HG03103 (cell line): ENCODE measurements around the gene RYR3.

Source experiments
- ATAC-seq: cut with Tn5 transposase; IDR thresholded peaks from one replicate; pipeline ENCODE4 v1.9.1; 2021; ENCODE audit warnings: low read depth; ENCODE audit not compliant: unreplicated experiment

Gene RYR3

GRCh38 chr15:33443708-33444107, 132.9 kb downstream of the RYR3 start:
- no peak for ATAC-seq

- no peak for ATAC-seq
Observed at GRCh38 chr15:33445984-33446383, 135.2 kb downstream of the RYR3 start.

GRCh38 chr15:33448151-33448550, 137.4 kb downstream of the RYR3 start:
- no peak for ATAC-seq

- ATAC-seq: no peak
Observed at GRCh38 chr15:33448961-33449606, 138.3 kb downstream of the RYR3 start.

- no peak for ATAC-seq
Observed at GRCh38 chr15:33449810-33450209, 139.0 kb downstream of the RYR3 start.

- no peak for ATAC-seq
Observed at GRCh38 chr15:33451385-33451784, 140.6 kb downstream of the RYR3 start.

- no peak for ATAC-seq
Observed at GRCh38 chr15:33453761-33454160, 143.0 kb downstream of the RYR3 start.

GRCh38 chr15:33454346-33454745, 143.6 kb downstream of the RYR3 start:
- ATAC-seq: no peak

- ATAC-seq: no peak
Observed at GRCh38 chr15:33454996-33455395, 144.2 kb downstream of the RYR3 start.

- ATAC-seq: no peak
Observed at GRCh38 chr15:33458421-33458820, 147.7 kb downstream of the RYR3 start.

GRCh38 chr15:33460166-33460805, 149.5 kb downstream of the RYR3 start:
- ATAC-seq: no peak

- no peak for ATAC-seq
Observed at GRCh38 chr15:33461671-33462070, 150.9 kb downstream of the RYR3 start.

GRCh38 chr15:33467146-33467815, 156.5 kb downstream of the RYR3 start:
- no peak for ATAC-seq

- ATAC-seq: no peak
Observed at GRCh38 chr15:33467816-33468163, 157.0 kb downstream of the RYR3 start.

- no peak for ATAC-seq
Observed at GRCh38 chr15:33468740-33469139, 158.0 kb downstream of the RYR3 start.

GRCh38 chr15:33473005-33473404, 162.2 kb downstream of the RYR3 start:
- ATAC-seq: no peak

GRCh38 chr15:33473714-33474113, 162.9 kb downstream of the RYR3 start:
- ATAC-seq: no peak

GRCh38 chr15:33476076-33476475, 165.3 kb downstream of the RYR3 start:
- ATAC-seq: no peak

GRCh38 chr15:33476908-33477307, 166.1 kb downstream of the RYR3 start:
- no peak for ATAC-seq

GRCh38 chr15:33489335-33489734, 178.6 kb downstream of the RYR3 start:
- ATAC-seq: no peak

- no peak for ATAC-seq
Observed at GRCh38 chr15:33490703-33491102, 179.9 kb downstream of the RYR3 start.

GRCh38 chr15:33492434-33493052, 181.8 kb downstream of the RYR3 start:
- ATAC-seq: no peak
